Neural cell (in vitro differentiated cells): ENCODE results near the gene EFCAB7. TPM values are rescaled to one million over a fixed set of nuclear protein-coding genes. Genes with fewer than 3 reads are reported as not detected.

Source experiments
- H2AFZ ChIP-seq: fragments of 200-600, 300-800 bp; sonication (generic), shearing (Covaris generic); 2 replicates; pipeline ENCODE4 v1.6.0; 2014; ENCODE audit warnings: low read depth, mild to moderate bottlenecking, antibody characterized with exemption, low read length, moderate library complexity
- H3F3A ChIP-seq: fragments of 200-600 bp; shearing (Covaris generic); 2 replicates; pipeline ENCODE4 v1.6.1; 2016; ENCODE audit warnings: mild to moderate bottlenecking, moderate library complexity, mixed read lengths, antibody characterized with exemption, low read length; ENCODE audit not compliant: insufficient read depth, poor library complexity, severe bottlenecking
- H3K27ac ChIP-seq: fragments of 200-600, 300-800 bp; sonication (generic), shearing (Covaris generic); 2 replicates; pipeline ENCODE4 v1.5.1; 2014; ENCODE audit warnings: mild to moderate bottlenecking, low read length, moderate library complexity
- H3K27me3 ChIP-seq: fragments of 300-800, 200-600 bp; sonication (generic), shearing (Covaris generic); 2 replicates; pipeline ENCODE4 v1.6.0; 2014; ENCODE audit warnings: mild to moderate bottlenecking, low read depth, low read length, moderate library complexity; ENCODE audit not compliant: insufficient read depth
- H3K36me3 ChIP-seq: fragments of 300-800, 200-600 bp; sonication (generic), shearing (Covaris generic); 2 replicates; pipeline ENCODE4 v1.5.1; 2014; ENCODE audit warnings: mild to moderate bottlenecking, antibody characterized with exemption, low read length, moderate library complexity; ENCODE audit not compliant: insufficient read depth
- H3K4me2 ChIP-seq: fragments of 300-800, 200-600 bp; sonication (generic), shearing (Covaris generic); 2 replicates; pipeline ENCODE4 v1.6.0; 2014; ENCODE audit warnings: mild to moderate bottlenecking, low read length
- H3K4me3 ChIP-seq: fragments of 300-800, 200-600 bp; sonication (generic), shearing (Covaris generic); 2 replicates; pipeline ENCODE4 v1.5.1; 2014; ENCODE audit warnings: mild to moderate bottlenecking, low read length, moderate library complexity
- H3K79me2 ChIP-seq: fragments of 200-600 bp; shearing (Covaris generic); replicated peaks from 2 replicates; pipeline ENCODE4 v1.6.0; 2014; ENCODE audit warnings: mild to moderate bottlenecking, low read length, moderate library complexity; ENCODE audit not compliant: insufficient read depth
- H3K9ac ChIP-seq: fragments of 300-800, 200-600 bp; sonication (generic), shearing (Covaris generic); 2 replicates; pipeline ENCODE4 v1.6.1; 2016; ENCODE audit warnings: mild to moderate bottlenecking, low read length, mixed read lengths
- H3K9me2 ChIP-seq: fragments of 200-600 bp; shearing (Covaris generic); 2 replicates; pipeline ENCODE4 v1.6.1; 2016; ENCODE audit warnings: mild to moderate bottlenecking, low read length, mixed read lengths; ENCODE audit not compliant: insufficient read depth
- H3K9me3 ChIP-seq: fragments of 200-600, 300-800 bp; sonication (generic), shearing (Covaris generic); 2 replicates; pipeline ENCODE4 v1.6.1; 2016; ENCODE audit warnings: mild to moderate bottlenecking, mixed run types, low read length, moderate library complexity, mixed read lengths
- H4K20me1 ChIP-seq: fragments of 200-600 bp; shearing (Covaris generic); 2 replicates; pipeline ENCODE4 v1.6.1; 2016; ENCODE audit warnings: mild to moderate bottlenecking, mixed run types; ENCODE audit not compliant: insufficient read depth
- CTCF ChIP-seq: fragments of 450-650 bp; IDR thresholded peaks from 2 replicates; pipeline ENCODE4 v1.5.1; 2014; ENCODE audit warnings: antibody characterized with exemption, mild to moderate bottlenecking, moderate library complexity; ENCODE audit not compliant: poor library complexity, severe bottlenecking
- EP300 ChIP-seq: fragments of 450-650 bp; conservative IDR thresholded peaks from 2 replicates; pipeline ENCODE4 v1.6.1; 2014; ENCODE audit warnings: antibody characterized with exemption, mild to moderate bottlenecking, moderate library complexity; ENCODE audit not compliant: poor library complexity, severe bottlenecking
- EZH2 ChIP-seq: fragments of 200-600, 300-800 bp; shearing (Covaris generic), sonication (generic); IDR thresholded peaks from 2 replicates; pipeline ENCODE4 v1.6.1; 2014; ENCODE audit warnings: antibody characterized with exemption, low read length, borderline replicate concordance, mild to moderate bottlenecking; ENCODE audit not compliant: insufficient read depth, poor library complexity, severe bottlenecking
- MXI1 ChIP-seq: fragments of 450-650 bp; conservative IDR thresholded peaks from 2 replicates; pipeline ENCODE4 v1.6.1; 2014; ENCODE audit warnings: antibody characterized with exemption, mild to moderate bottlenecking; ENCODE audit not compliant: poor library complexity, severe bottlenecking
- POLR2AphosphoS5 ChIP-seq: IDR thresholded peaks from 2 replicates; pipeline ENCODE4 v1.6.1; 2012
- RAD21 ChIP-seq: fragments of 450-650 bp; conservative IDR thresholded peaks from 2 replicates; pipeline ENCODE4 v1.6.1; 2014; ENCODE audit warnings: antibody characterized with exemption, mild to moderate bottlenecking, moderate library complexity
- REST ChIP-seq: IDR thresholded peaks from 2 replicates; pipeline ENCODE4 v1.6.1; 2012; ENCODE audit warnings: borderline replicate concordance
- SMC3 ChIP-seq: fragments of 450-650 bp; conservative IDR thresholded peaks from 2 replicates; pipeline ENCODE4 v1.6.1; 2014; ENCODE audit warnings: antibody characterized with exemption, mild to moderate bottlenecking, moderate library complexity; ENCODE audit not compliant: poor library complexity
- TAF1 ChIP-seq: IDR thresholded peaks from 2 replicates; pipeline ENCODE4 v1.6.1; 2012; ENCODE audit warnings: low read depth
- polyA plus RNA-seq: library from polyadenylated mRNA; depleted of rRNA; stranded (reverse); fragments of >200 nt; gene quantifications from 2 replicates; pipeline ENCODE4 v1.2.3, GENCODE V29; 2014

EFCAB7 gene
- polyA plus RNA-seq, 1 donor from 2014 or later, result 72.9 TPM

- TF ChIP-seq SMC3 (peak; percentile 65), MXI1 (no peak), CTCF (peak; percentile 65), RAD21 (peak; percentile 69)
- Histone ChIP-seq H3K79me2 (no peaks in the 10 kb centered on the region), H3K9ac (no peak overlapping the region), H4K20me1 (no peaks in the 10 kb centered on the region), H3K4me3 (no peak overlapping the region), H3F3A (no peaks in the 10 kb centered on the region), H2AFZ (no peak overlapping the region), H3K9me3 (no peaks in the 10 kb centered on the region), H3K27me3 (no peaks in the 10 kb centered on the region), H3K36me3 (peaks cover 6% of the 10 kb centered on the region), H3K9me2 (no peaks in the 10 kb centered on the region), H3K4me2 (no peak overlapping the region), H3K27ac (no peak overlapping the region)
These were observed 14.6 kb downstream of the EFCAB7 start for GRCh38 chr1:63537940-63538339.

GRCh38 chr1:63545780-63546179, 22.5 kb downstream of the EFCAB7 start:
- no peaks in the 10 kb centered on the region for H4K20me1 ChIP-seq
- H3K27me3 ChIP-seq, result no peaks in the 10 kb centered on the region
- TF ChIP-seq CTCF (no peak), EZH2 (no peak), RAD21 (no peak), POLR2AphosphoS5 (no peak), SMC3 (no peak), EP300 (no peak), MXI1 (no peak), REST (no peak), TAF1 (no peak)
- peaks cover 22% of the 10 kb centered on the region for H3K36me3 ChIP-seq
- H3F3A ChIP-seq, result no peaks in the 10 kb centered on the region
- H3K4me2 ChIP-seq, result no peak overlapping the region
- no peaks in the 10 kb centered on the region for H3K79me2 ChIP-seq
- H3K27ac ChIP-seq, result no peak overlapping the region
- no peaks in the 10 kb centered on the region for H3K9me3 ChIP-seq
- no peak overlapping the region for H3K4me3 ChIP-seq
- no peak overlapping the region for H2AFZ ChIP-seq
- H3K9me2 ChIP-seq, result no peaks in the 10 kb centered on the region
- H3K9ac ChIP-seq, result no peak overlapping the region
